HEK293 (cell line): ENCODE data around the gene KDM4B.

Experiments used
- CTCF ChIA-PET: fragments of 350-600 bp; formaldehyde crosslinking; extraction: SDS; loops from one replicate; lab custom pipeline; 2021; ENCODE audit warnings: antibody characterized with exemption; lab: Yijun Ruan, JAX
- POLR2A ChIA-PET: fragments of 300-600 bp; formaldehyde crosslinking; extraction: SDS; loops from one replicate; lab custom pipeline; 2020; ENCODE audit warnings: antibody characterized with exemption, inconsistent platforms; lab: Yijun Ruan, JAX
- H3K27ac ChIP-seq: fragments of 200-500 bp; sonication (Bioruptor generic); 2 replicates; pipeline ENCODE4 v1.5.1; 2014; ENCODE audit warnings: low read depth, low read length, control low read depth, inconsistent platforms; ENCODE audit errors: extremely low read depth
- H3K36me3 ChIP-seq, 2 experiments: fragments of 200-500 bp in 1 of 2; sonication (Bioruptor generic) in 1 of 2; 1 replicate in 1 of 2; 2 replicates in 1 of 2; pipeline ENCODE4 v1.5.1; 2014 to 2017; ENCODE audit warnings: inconsistent platforms in 2 of 2, low read length in 2 of 2; ENCODE audit not compliant: control insufficient read depth in 2 of 2, insufficient read depth in 1 of 2
- H3K4me1 ChIP-seq: fragments of 200-500 bp; sonication (Bioruptor generic); 2 replicates; pipeline ENCODE4 v1.5.1; 2014; ENCODE audit warnings: mild to moderate bottlenecking, low read length, inconsistent platforms; ENCODE audit not compliant: control insufficient read depth, insufficient read depth
- H3K4me3 ChIP-seq: 2 replicates; pipeline ENCODE4 v1.5.1; 2011; ENCODE audit warnings: low read depth, mild to moderate bottlenecking, control low read depth, low read length, moderate library complexity
- H3K9me3 ChIP-seq: fragments of 200-500 bp; sonication (Bioruptor generic); 2 replicates; pipeline ENCODE4 v1.5.1; 2014; ENCODE audit warnings: low read depth, low read length, inconsistent platforms; ENCODE audit not compliant: control insufficient read depth, insufficient read depth
- GLIS1 ChIP-seq: fragments of 450-650 bp; formaldehyde crosslinking; IDR thresholded peaks from 2 replicates; pipeline ENCODE4 v1.5.1; 2016; ENCODE audit warnings: missing biosample characterization, missing genetic modification characterization
- GLIS2 ChIP-seq: fragments of 450-650 bp; formaldehyde crosslinking; IDR thresholded peaks from 2 replicates; pipeline ENCODE4 v1.5.1; 2016; ENCODE audit warnings: missing biosample characterization, missing genetic modification characterization
- KLF9 ChIP-seq: fragments of 450-650 bp; formaldehyde crosslinking; IDR thresholded peaks from 2 replicates; pipeline ENCODE4 v1.5.1; 2016; ENCODE audit warnings: missing biosample characterization, missing genetic modification characterization, low read depth
- MZF1 ChIP-seq: fragments of 450-650 bp; formaldehyde crosslinking; IDR thresholded peaks from 2 replicates; pipeline ENCODE4 v1.5.1; 2017; ENCODE audit warnings: missing biosample characterization, missing genetic modification characterization, borderline replicate concordance
- OSR2 ChIP-seq: fragments of 450-650 bp; formaldehyde crosslinking; IDR thresholded peaks from 2 replicates; pipeline ENCODE4 v1.5.1; 2016; ENCODE audit warnings: missing biosample characterization, missing genetic modification characterization
- PRDM1 ChIP-seq: fragments of 450-650 bp; formaldehyde crosslinking; IDR thresholded peaks from 2 replicates; pipeline ENCODE4; 2016; ENCODE audit warnings: missing biosample characterization, missing genetic modification characterization
- SP7 ChIP-seq: fragments of 450-650 bp; formaldehyde crosslinking; IDR thresholded peaks from 2 replicates; pipeline ENCODE4 v1.5.1; 2016; ENCODE audit warnings: missing biosample characterization, missing genetic modification characterization
- ZBTB7A ChIP-seq: fragments of 450-650 bp; formaldehyde crosslinking; IDR thresholded peaks from 2 replicates; pipeline ENCODE4 v1.5.1; 2016; ENCODE audit warnings: low read depth, missing biosample characterization, missing genetic modification characterization
- ZEB2 ChIP-seq: fragments of 450-650 bp; formaldehyde crosslinking; IDR thresholded peaks from 2 replicates; pipeline ENCODE4 v1.5.1; 2016; ENCODE audit warnings: missing biosample characterization, missing genetic modification characterization
- ZIC2 ChIP-seq: fragments of 450-650 bp; formaldehyde crosslinking; IDR thresholded peaks from 2 replicates; pipeline ENCODE4 v1.5.1; 2016; ENCODE audit warnings: missing biosample characterization, missing genetic modification characterization
- ZNF132 ChIP-seq: fragments of 450-650 bp; formaldehyde crosslinking; IDR thresholded peaks from 2 replicates; pipeline ENCODE4 v1.5.1; 2017; ENCODE audit warnings: missing biosample characterization, missing genetic modification characterization, borderline replicate concordance
- ZNF157 ChIP-seq: fragments of 450-650 bp; formaldehyde crosslinking; IDR thresholded peaks from 2 replicates; pipeline ENCODE4 v1.5.1; 2016; ENCODE audit warnings: missing biosample characterization, missing genetic modification characterization
- ZNF423 ChIP-seq: fragments of 450-650 bp; formaldehyde crosslinking; IDR thresholded peaks from 2 replicates; pipeline ENCODE4 v1.5.1; 2016; ENCODE audit warnings: missing biosample characterization, missing genetic modification characterization
- ZNF433 ChIP-seq: fragments of 450-650 bp; formaldehyde crosslinking; IDR thresholded peaks from 2 replicates; pipeline ENCODE4 v1.5.1; 2016; ENCODE audit warnings: missing biosample characterization, missing genetic modification characterization, low read depth
- ZNF510 ChIP-seq: fragments of 450-650 bp; formaldehyde crosslinking; IDR thresholded peaks from 2 replicates; pipeline ENCODE4 v1.5.1; 2018; ENCODE audit warnings: mild to moderate bottlenecking, missing genetic modification characterization, missing biosample characterization; ENCODE audit not compliant: insufficient replicate concordance
- ZNF530 ChIP-seq: fragments of 450-650 bp; formaldehyde crosslinking; IDR thresholded peaks from 2 replicates; pipeline ENCODE4 v1.5.1; 2016; ENCODE audit warnings: low read depth, missing biosample characterization, missing genetic modification characterization
- ZNF629 ChIP-seq: fragments of 450-650 bp; formaldehyde crosslinking; IDR thresholded peaks from 2 replicates; pipeline ENCODE4 v1.5.1; 2017; ENCODE audit warnings: missing biosample characterization, missing genetic modification characterization
- ZNF792 ChIP-seq: fragments of 450-650 bp; formaldehyde crosslinking; IDR thresholded peaks from 2 replicates; pipeline ENCODE4 v1.5.1; 2016; ENCODE audit warnings: missing biosample characterization, missing genetic modification characterization
- TF ChIP-seq, protein P1 (sequence below): fragments of 450-650 bp; formaldehyde crosslinking; IDR thresholded peaks from 2 replicates; pipeline ENCODE4 v1.5.1; 2016; ENCODE audit warnings: missing biosample characterization, missing genetic modification characterization
- TF ChIP-seq, protein P2 (sequence below): fragments of 450-650 bp; formaldehyde crosslinking; IDR thresholded peaks from 2 replicates; pipeline ENCODE4 v1.5.1; 2016; ENCODE audit warnings: missing biosample characterization, missing genetic modification characterization
- TF ChIP-seq, protein P3 (sequence below): fragments of 450-650 bp; formaldehyde crosslinking; optimal IDR thresholded peaks from 2 replicates; pipeline ENCODE3; 2016; ENCODE audit warnings: missing biosample characterization, mild to moderate bottlenecking, missing genetic modification characterization
- TF ChIP-seq, protein P4 (sequence below): fragments of 450-650 bp; formaldehyde crosslinking; IDR thresholded peaks from 2 replicates; pipeline ENCODE4 v1.5.1; 2016; ENCODE audit warnings: missing biosample characterization, missing genetic modification characterization
- TF ChIP-seq, protein P5 (sequence below): fragments of 450-650 bp; IDR thresholded peaks from 2 replicates; pipeline ENCODE4 v1.5.1; 2018; ENCODE audit warnings: missing biosample characterization, missing genetic modification characterization

KDM4B gene

DNA sequence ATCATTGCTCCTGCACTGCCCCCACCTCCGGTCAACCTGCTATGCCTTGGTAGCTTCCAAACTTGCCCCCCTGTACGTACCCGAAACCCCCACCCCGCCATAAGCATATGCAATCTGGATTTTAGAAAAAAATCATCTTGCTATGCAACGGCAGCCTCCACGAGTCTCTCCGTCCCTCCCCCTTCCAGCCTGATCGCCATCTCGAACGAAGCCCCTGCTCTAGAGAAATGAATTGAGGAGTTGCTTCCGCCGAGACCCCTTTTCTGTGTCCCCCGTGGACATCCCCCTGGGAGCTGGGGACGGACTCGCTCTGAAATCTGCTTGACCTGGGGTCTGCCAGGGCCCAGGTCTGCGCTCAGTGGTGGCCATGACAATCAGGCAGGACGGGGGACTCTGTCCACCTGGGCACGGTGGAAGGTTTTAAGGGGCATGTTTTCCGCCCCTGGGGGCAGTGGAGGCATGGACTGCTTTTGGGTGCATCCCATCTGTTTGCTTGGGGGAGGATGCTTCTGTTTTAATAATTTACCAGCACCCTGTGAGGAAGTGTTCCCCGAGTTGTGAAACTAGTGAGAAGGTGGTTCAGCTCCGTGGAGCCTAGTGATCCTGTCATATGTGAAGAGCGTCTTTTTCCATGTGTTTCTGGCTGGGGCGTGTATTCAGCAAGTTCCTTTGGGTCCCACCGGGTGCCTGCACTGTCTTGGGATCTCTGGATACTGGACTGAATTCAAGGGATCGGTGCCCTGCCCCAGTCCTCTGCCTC lies 1.0 kb downstream of the KDM4B start (continued):
- TF ChIP-seq ZNF423 (no peak), ZEB2 (no peak), ZNF530 (tag by site-specific recombination) (no peak), ZNF132 (tag by site-specific recombination) (no peak), SP7 (tag by site-specific recombination) (no peak), MZF1 (no peak)
- TF ChIP-seq, protein P1, sequence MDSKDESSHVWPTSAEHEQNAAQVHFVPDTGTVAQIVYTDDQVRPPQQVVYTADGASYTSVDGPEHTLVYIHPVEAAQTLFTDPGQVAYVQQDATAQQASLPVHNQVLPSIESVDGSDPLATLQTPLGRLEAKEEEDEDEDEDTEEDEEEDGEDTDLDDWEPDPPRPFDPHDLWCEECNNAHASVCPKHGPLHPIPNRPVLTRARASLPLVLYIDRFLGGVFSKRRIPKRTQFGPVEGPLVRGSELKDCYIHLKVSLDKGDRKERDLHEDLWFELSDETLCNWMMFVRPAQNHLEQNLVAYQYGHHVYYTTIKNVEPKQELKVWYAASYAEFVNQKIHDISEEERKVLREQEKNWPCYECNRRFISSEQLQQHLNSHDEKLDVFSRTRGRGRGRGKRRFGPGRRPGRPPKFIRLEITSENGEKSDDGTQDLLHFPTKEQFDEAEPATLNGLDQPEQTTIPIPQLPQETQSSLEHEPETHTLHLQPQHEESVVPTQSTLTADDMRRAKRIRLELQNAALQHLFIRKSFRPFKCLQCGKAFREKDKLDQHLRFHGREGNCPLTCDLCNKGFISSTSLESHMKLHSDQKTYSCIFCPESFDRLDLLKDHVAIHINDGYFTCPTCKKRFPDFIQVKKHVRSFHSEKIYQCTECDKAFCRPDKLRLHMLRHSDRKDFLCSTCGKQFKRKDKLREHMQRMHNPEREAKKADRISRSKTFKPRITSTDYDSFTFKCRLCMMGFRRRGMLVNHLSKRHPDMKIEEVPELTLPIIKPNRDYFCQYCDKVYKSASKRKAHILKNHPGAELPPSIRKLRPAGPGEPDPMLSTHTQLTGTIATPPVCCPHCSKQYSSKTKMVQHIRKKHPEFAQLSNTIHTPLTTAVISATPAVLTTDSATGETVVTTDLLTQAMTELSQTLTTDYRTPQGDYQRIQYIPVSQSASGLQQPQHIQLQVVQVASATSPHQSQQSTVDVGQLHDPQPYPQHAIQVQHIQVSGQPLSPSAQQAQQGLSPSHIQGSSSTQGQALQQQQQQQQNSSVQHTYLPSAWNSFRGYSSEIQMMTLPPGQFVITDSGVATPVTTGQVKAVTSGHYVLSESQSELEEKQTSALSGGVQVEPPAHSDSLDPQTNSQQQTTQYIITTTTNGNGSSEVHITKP = peak; percentile 82

DNA sequence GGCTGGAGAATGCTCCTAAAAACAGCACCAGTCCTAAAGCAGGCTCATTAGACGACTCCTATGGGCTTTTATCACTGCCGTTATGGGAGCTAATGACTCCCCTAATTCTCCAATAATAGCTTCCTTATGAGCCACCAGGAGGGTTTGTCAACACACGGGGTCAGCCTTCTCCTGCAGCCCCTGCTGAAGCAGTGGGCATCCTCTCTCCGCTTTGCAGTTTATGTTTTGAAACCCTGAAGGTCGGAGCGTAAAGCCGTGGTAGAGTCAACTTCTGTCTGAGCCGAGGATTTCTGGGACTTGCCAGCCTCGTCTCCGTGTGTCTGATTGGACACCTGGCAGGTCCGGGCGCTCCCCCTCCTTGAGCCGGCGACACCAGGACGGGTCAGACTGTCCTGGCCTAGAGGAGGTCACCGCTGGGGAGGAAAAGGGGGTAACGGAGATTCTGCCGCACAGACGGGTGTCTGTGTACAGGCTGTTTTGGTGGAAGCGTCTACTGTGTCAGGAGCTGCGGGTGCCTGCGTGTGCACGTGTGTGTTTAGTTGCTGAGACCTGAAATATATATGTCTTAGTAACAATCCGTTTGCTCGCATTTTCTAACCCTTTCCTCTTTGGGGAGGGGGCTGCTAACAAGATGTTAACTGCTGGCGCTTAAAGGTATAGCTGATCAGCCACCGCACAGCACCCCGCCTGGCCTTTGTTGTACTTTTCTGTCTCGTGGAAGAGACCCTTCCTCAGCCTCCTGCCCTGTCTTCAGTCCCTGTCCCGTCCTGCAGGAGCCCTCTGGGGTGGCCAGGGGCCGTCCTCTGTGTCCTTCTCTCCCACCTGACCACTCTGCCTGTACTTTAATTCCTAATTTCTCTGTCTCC lies 1.9 kb downstream of the KDM4B start:
- peak overlapping the region; percentile 71 for H3K4me3 ChIP-seq
- H3K27ac ChIP-seq = no peak overlapping the region
- ChIA-PET POLR2A (interaction anchor here (0.7 to 3.0 kb wide), 6 partner anchors 8 to 103 kb away, joined by 3 to 20 read pairs (median 3); partner anchors contain the start of gene PLIN3), CTCF (interaction anchor here (0.9 to 4.3 kb wide), 7 partner anchors 11 to 237 kb away, joined by 3 to 32 read pairs (median 4); no protein-coding TSS in a partner anchor)
- H3K36me3 ChIP-seq = no peaks in the 10 kb centered on the region; a peak in 1 of 3 replicates
- peaks cover 6% of the 10 kb centered on the region for H3K4me1 ChIP-seq
- no peaks in the 10 kb centered on the region for H3K9me3 ChIP-seq
- TF ChIP-seq OSR2 (peak; percentile 58), ZEB2 (no peak), ZBTB7A (tag by site-specific recombination) (no peak), ZIC2 (tag by site-specific recombination) (peak; percentile 41), GLIS1 (tag by site-specific recombination) (peak; percentile 33), ZNF157 (tag by site-specific recombination) (no peak), ZNF792 (tag by site-specific recombination) (no peak), ZNF629 (tag by site-specific recombination) (0 out of 2 replicates have a peak, but pooled peaks have one; percentile 12), GLIS2 (no peak), PRDM1 (tag by site-specific recombination) (no peak), KLF9 (peak; percentile 32; the same call in 1 of the 2 replicates), ZNF510 (tag by site-specific recombination) (no peak), ZNF433 (tag by site-specific recombination) (no peak), ZNF132 (tag by site-specific recombination) (no peak)
- TF ChIP-seq, protein P2, sequence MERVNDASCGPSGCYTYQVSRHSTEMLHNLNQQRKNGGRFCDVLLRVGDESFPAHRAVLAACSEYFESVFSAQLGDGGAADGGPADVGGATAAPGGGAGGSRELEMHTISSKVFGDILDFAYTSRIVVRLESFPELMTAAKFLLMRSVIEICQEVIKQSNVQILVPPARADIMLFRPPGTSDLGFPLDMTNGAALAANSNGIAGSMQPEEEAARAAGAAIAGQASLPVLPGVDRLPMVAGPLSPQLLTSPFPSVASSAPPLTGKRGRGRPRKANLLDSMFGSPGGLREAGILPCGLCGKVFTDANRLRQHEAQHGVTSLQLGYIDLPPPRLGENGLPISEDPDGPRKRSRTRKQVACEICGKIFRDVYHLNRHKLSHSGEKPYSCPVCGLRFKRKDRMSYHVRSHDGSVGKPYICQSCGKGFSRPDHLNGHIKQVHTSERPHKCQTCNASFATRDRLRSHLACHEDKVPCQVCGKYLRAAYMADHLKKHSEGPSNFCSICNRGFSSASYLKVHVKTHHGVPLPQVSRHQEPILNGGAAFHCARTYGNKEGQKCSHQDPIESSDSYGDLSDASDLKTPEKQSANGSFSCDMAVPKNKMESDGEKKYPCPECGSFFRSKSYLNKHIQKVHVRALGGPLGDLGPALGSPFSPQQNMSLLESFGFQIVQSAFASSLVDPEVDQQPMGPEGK (tag by site-specific recombination) = no peak
- TF ChIP-seq, protein P3, sequence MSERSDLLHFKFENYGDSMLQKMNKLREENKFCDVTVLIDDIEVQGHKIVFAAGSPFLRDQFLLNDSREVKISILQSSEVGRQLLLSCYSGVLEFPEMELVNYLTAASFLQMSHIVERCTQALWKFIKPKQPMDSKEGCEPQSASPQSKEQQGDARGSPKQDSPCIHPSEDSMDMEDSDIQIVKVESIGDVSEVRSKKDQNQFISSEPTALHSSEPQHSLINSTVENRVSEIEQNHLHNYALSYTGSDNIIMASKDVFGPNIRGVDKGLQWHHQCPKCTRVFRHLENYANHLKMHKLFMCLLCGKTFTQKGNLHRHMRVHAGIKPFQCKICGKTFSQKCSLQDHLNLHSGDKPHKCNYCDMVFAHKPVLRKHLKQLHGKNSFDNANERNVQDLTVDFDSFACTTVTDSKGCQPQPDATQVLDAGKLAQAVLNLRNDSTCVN (tag by site-specific recombination) = peak; percentile 35
- TF ChIP-seq, protein P4, sequence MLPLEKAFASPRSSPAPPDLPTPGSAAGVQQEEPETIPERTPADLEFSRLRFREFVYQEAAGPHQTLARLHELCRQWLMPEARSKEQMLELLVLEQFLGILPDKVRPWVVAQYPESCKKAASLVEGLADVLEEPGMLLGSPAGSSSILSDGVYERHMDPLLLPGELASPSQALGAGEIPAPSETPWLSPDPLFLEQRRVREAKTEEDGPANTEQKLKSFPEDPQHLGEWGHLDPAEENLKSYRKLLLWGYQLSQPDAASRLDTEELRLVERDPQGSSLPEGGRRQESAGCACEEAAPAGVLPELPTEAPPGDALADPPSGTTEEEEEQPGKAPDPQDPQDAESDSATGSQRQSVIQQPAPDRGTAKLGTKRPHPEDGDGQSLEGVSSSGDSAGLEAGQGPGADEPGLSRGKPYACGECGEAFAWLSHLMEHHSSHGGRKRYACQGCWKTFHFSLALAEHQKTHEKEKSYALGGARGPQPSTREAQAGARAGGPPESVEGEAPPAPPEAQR (tag by site-specific recombination) = no peak
- TF ChIP-seq, protein P5, sequence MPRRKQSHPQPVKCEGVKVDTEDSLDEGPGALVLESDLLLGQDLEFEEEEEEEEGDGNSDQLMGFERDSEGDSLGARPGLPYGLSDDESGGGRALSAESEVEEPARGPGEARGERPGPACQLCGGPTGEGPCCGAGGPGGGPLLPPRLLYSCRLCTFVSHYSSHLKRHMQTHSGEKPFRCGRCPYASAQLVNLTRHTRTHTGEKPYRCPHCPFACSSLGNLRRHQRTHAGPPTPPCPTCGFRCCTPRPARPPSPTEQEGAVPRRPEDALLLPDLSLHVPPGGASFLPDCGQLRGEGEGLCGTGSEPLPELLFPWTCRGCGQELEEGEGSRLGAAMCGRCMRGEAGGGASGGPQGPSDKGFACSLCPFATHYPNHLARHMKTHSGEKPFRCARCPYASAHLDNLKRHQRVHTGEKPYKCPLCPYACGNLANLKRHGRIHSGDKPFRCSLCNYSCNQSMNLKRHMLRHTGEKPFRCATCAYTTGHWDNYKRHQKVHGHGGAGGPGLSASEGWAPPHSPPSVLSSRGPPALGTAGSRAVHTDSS (tag by site-specific recombination) = no peak
